ENCODE results near the gene TRAPPC3L. TPM values are rescaled to one million over a fixed set of nuclear protein-coding genes. Genes with fewer than 3 reads are reported as not detected.
A peak's percentile ranks its signal among the peaks of the same experiment; 100 is the strongest.

The TRAPPC3L gene
- total RNA-seq, 1 experiment from 2014 or later = not detected

GRCh38 chr6:116568111-116568510, 22.6 kb upstream of the TRAPPC3L start:
- no peak for DNase-seq (ENCODE audit: low read depth in 1 of 2, low spot score in 2 of 2)
- peaks cover 3% of the 10 kb centered on the region for H3K36me3 ChIP-seq
- no peaks in the 10 kb centered on the region for H3K27me3 ChIP-seq (replicated peaks)
- peaks cover 27% of the 10 kb centered on the region for H3K4me1 ChIP-seq (replicated peaks)
- no peaks in the 10 kb centered on the region for H3K9me3 ChIP-seq (replicated peaks)
- no peak overlapping the region for H3K4me3 ChIP-seq
- H3K27ac ChIP-seq = no peak overlapping the region

- no peaks in the 10 kb centered on the region for H3K27me3 ChIP-seq (replicated peaks)
- no peak overlapping the region for H3K27ac ChIP-seq
- peaks cover 19% of the 10 kb centered on the region for H3K4me1 ChIP-seq (replicated peaks)
- H3K36me3 ChIP-seq = no peaks in the 10 kb centered on the region
- DNase-seq (ENCODE audit: low read depth in 1 of 2, low spot score in 2 of 2) = no peak
- no peak overlapping the region for H3K4me3 ChIP-seq
- no peaks in the 10 kb centered on the region for H3K9me3 ChIP-seq (replicated peaks)
Observed at GRCh38 chr6:116564921-116565872, 19.7 kb upstream of the TRAPPC3L start.

GRCh38 chr6:116564311-116564710, 18.8 kb upstream of the TRAPPC3L start:
- Histone ChIP-seq H3K27me3 (replicated peaks) (no peaks in the 10 kb centered on the region), H3K4me3 (no peak overlapping the region), H3K4me1 (replicated peaks) (peaks cover 14% of the 10 kb centered on the region), H3K27ac (no peak overlapping the region), H3K36me3 (no peaks in the 10 kb centered on the region), H3K9me3 (replicated peaks) (no peaks in the 10 kb centered on the region)
- DNase-seq (ENCODE audit: low read depth in 1 of 2, low spot score in 2 of 2) = peak in 1 of 2 experiments; percentile 16

- no peaks in the 10 kb centered on the region for H3K9me3 ChIP-seq (replicated peaks)
- DNase-seq (ENCODE audit: low read depth in 1 of 2, low spot score in 2 of 2) = no peak
- peaks cover 14% of the 10 kb centered on the region for H3K4me1 ChIP-seq (replicated peaks)
- H3K4me3 ChIP-seq = no peak overlapping the region
- H3K27ac ChIP-seq = no peak overlapping the region
- H3K36me3 ChIP-seq = no peaks in the 10 kb centered on the region
- H3K27me3 ChIP-seq (replicated peaks) = no peaks in the 10 kb centered on the region
Observed at GRCh38 chr6:116563830-116564229, 18.3 kb upstream of the TRAPPC3L start.

- Histone ChIP-seq H3K36me3 (no peaks in the 10 kb centered on the region), H3K27ac (no peak overlapping the region)
- DNase-seq (ENCODE audit: low read depth in 1 of 2, low spot score in 2 of 2) = no peak
Observed at GRCh38 chr6:116562614-116563013, 17.1 kb upstream of the TRAPPC3L start.

GRCh38 chr6:116562019-116562403, 16.5 kb upstream of the TRAPPC3L start:
- Histone ChIP-seq H3K4me3 (no peak overlapping the region), H3K36me3 (no peaks in the 10 kb centered on the region), H3K27ac (no peak overlapping the region), H3K4me1 (replicated peaks) (peaks cover 31% of the 10 kb centered on the region), H3K9me3 (replicated peaks) (no peaks in the 10 kb centered on the region), H3K27me3 (replicated peaks) (no peaks in the 10 kb centered on the region)
- no peak for DNase-seq (ENCODE audit: low read depth in 1 of 2, low spot score in 2 of 2)

More at GRCh38 chr6:116562614-116563013, 17.1 kb upstream of the TRAPPC3L start:
- Histone ChIP-seq H3K4me1 (replicated peaks) (peaks cover 25% of the 10 kb centered on the region), H3K9me3 (replicated peaks) (no peaks in the 10 kb centered on the region), H3K4me3 (no peak overlapping the region), H3K27me3 (replicated peaks) (no peaks in the 10 kb centered on the region)

- Histone ChIP-seq H3K36me3 (no peaks in the 10 kb centered on the region), H3K27me3 (replicated peaks) (no peaks in the 10 kb centered on the region), H3K9me3 (replicated peaks) (no peaks in the 10 kb centered on the region), H3K4me3 (no peak overlapping the region), H3K4me1 (replicated peaks) (peaks cover 34% of the 10 kb centered on the region), H3K27ac (no peak overlapping the region)
- DNase-seq (ENCODE audit: low read depth in 1 of 2, low spot score in 2 of 2) = peak; percentile 60 to 65
Observed at GRCh38 chr6:116561377-116562018, 16.0 kb upstream of the TRAPPC3L start.

GRCh38 chr6:116560130-116560529, 14.6 kb upstream of the TRAPPC3L start:
- peaks cover 46% of the 10 kb centered on the region for H3K4me1 ChIP-seq (replicated peaks)
- no peak for DNase-seq (ENCODE audit: low read depth in 1 of 2, low spot score in 2 of 2)
- no peak overlapping the region for H3K27ac ChIP-seq
- no peak overlapping the region for H3K4me3 ChIP-seq
- H3K27me3 ChIP-seq (replicated peaks) = no peaks in the 10 kb centered on the region
- no peaks in the 10 kb centered on the region for H3K9me3 ChIP-seq (replicated peaks)
- H3K36me3 ChIP-seq = no peaks in the 10 kb centered on the region

- H3K4me1 ChIP-seq (replicated peaks) = peaks cover 32% of the 10 kb centered on the region
- DNase-seq (ENCODE audit: low read depth in 1 of 2, low spot score in 2 of 2) = peak; percentile 80
- H3K9me3 ChIP-seq (replicated peaks) = no peaks in the 10 kb centered on the region
- H3K27me3 ChIP-seq (replicated peaks) = no peaks in the 10 kb centered on the region
- no peaks in the 10 kb centered on the region for H3K36me3 ChIP-seq
- no peak overlapping the region for H3K4me3 ChIP-seq
- 0 out of 2 replicates have a peak overlapping the region, but pooled peaks have one; percentile 1 for H3K27ac ChIP-seq
Observed at GRCh38 chr6:116557893-116558292, 12.4 kb upstream of the TRAPPC3L start.

GRCh38 chr6:116556814-116557415, 11.4 kb upstream of the TRAPPC3L start:
- no peak for DNase-seq (ENCODE audit: low read depth in 1 of 2, low spot score in 2 of 2)
- H3K4me1 ChIP-seq (replicated peaks) = peaks cover 32% of the 10 kb centered on the region
- H3K27ac ChIP-seq = peak overlapping the region; percentile 64

GRCh38 chr6:116556065-116556464, 10.6 kb upstream of the TRAPPC3L start:
- no peaks in the 10 kb centered on the region for H3K9me3 ChIP-seq (replicated peaks)
- no peaks in the 10 kb centered on the region for H3K36me3 ChIP-seq
- H3K4me1 ChIP-seq (replicated peaks) = peaks cover 32% of the 10 kb centered on the region
- no peak overlapping the region for H3K4me3 ChIP-seq
- DNase-seq (ENCODE audit: low read depth in 1 of 2, low spot score in 2 of 2) = peak in 1 of 2 experiments; percentile 66
- H3K27ac ChIP-seq = peak overlapping the region; percentile 64
- no peaks in the 10 kb centered on the region for H3K27me3 ChIP-seq (replicated peaks)

More at GRCh38 chr6:116556814-116557415, 11.4 kb upstream of the TRAPPC3L start:
- Histone ChIP-seq H3K36me3 (no peaks in the 10 kb centered on the region), H3K4me3 (no peak overlapping the region), H3K9me3 (replicated peaks) (no peaks in the 10 kb centered on the region), H3K27me3 (replicated peaks) (no peaks in the 10 kb centered on the region)

- no peak within 1 kb of the TSS for H3K4me3 ChIP-seq
- DNase-seq (ENCODE audit: low read depth in 1 of 2, low spot score in 2 of 2) = no peak
- H3K36me3 ChIP-seq = no peaks in the 10 kb centered on the region
- H3K4me1 ChIP-seq (replicated peaks) = peaks cover 30% of the 10 kb centered on the region
- H3K27me3 ChIP-seq (replicated peaks) = no peaks in the 10 kb centered on the region
- H3K9me3 ChIP-seq (replicated peaks) = no peaks in the 10 kb centered on the region
- H3K27ac ChIP-seq = no peak within 1 kb of the TSS
Observed at GRCh38 chr6:116553451-116553850, 8.0 kb upstream of the TRAPPC3L start, which contains the start of gene CALHM4. Gene CALHM4, plus strand, starts transcription at chr6:116553751. Its CDS starts 43 bp downstream, at chr6:116553794.

GRCh38 chr6:116550796-116551195, 5.3 kb upstream of the TRAPPC3L start:
- H3K9me3 ChIP-seq (replicated peaks) = no peaks in the 10 kb centered on the region
- no peaks in the 10 kb centered on the region for H3K36me3 ChIP-seq
- no peak overlapping the region for H3K4me3 ChIP-seq
- peaks cover 5% of the 10 kb centered on the region for H3K4me1 ChIP-seq (replicated peaks)
- DNase-seq (ENCODE audit: low read depth in 1 of 2, low spot score in 2 of 2) = no peak
- H3K27ac ChIP-seq = no peak overlapping the region
- H3K27me3 ChIP-seq (replicated peaks) = no peaks in the 10 kb centered on the region

Data from SJSA1 (cell line).